GM12874 (cell line): ENCODE data around the gene BFSP2.

Source experiments
- CTCF ChIP-seq: IDR thresholded peaks from 2 replicates; pipeline ENCODE4 v1.5.1; 2011; ENCODE audit warnings: low read depth, mild to moderate bottlenecking, control low read depth, low read length, moderate library complexity; ENCODE audit not compliant: insufficient read depth

The BFSP2 gene

GRCh38 chr3:133400006-133400515 lies at the start of gene BFSP2:
Gene BFSP2, plus strand, starts transcription at chr3:133400056. Its CDS starts 28 bp downstream, at chr3:133400084.
- TF ChIP-seq CTCF, result no peak

- no peak for TF ChIP-seq CTCF
These were observed 45.1 kb upstream of the BFSP2 start for GRCh38 chr3:133354721-133355120.

DNA sequence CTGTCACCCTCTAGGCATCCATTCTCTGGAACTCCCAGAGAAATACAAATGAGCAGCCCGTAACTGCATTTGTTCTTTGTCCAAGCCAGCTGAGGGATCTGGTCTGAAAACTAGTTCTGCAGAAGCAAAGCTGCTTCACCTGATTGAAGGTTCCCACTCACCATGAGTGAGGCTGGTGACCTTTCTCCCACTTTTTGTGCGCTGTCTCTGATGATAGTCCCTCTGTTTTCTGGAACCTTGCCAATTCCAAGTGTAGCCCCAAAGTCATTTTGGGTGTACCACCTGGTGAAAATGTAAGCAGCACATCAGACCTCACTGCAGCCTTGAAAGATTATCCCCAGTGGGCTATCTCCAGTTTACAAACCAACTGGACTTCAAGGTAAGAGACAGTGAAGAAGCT lies 39.4 kb upstream of the BFSP2 start:
- TF ChIP-seq CTCF, result no peak

DNA sequence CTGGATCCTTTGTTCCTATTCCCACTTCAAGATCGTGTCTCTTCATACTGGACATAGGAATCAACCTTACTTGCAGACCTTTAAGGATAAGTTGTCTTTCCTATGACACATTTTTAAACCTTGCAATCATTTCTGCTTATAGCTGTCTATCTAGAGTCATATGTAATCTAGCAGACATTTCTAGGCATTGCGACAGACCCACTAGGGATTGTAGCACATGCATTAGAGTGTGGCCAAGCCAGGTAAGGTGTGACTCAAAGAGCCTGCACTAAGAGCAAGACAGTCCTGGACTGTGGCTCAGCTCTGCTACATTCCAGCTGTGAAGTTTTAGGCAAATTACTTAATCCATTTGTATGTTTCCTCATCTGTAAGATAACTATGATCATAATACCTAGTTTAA lies 38.8 kb upstream of the BFSP2 start:
- no peak for TF ChIP-seq CTCF

DNA sequence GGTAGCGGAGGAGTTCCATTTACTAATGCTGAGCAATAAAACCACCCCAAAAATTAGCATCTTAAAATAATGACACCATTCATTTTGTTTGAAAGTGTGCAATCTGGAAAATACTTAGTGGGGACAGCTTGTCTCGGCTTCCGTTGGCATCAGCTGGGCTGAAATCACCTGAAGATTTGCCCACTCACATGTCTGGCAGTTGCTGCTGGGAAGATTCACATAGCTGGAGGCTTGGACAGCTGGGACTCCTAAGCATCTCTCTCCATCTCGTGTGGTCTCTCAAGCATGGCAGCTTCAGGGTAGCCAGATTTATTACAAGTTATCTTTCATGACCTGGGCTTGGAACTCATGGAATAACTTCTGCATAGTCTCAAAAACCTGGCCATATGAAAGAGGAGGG lies 38.4 kb upstream of the BFSP2 start:
- no peak for TF ChIP-seq CTCF

- no peak for TF ChIP-seq CTCF
These were observed 37.3 kb upstream of the BFSP2 start for GRCh38 chr3:133362539-133362938.

GRCh38 chr3:133364704-133365103 lies 35.2 kb upstream of the BFSP2 start:
- TF ChIP-seq CTCF, result no peak
